ENCODE data around the gene RARS2. TPM values are rescaled to one million over a fixed set of nuclear protein-coding genes. Genes with fewer than 3 reads are reported as not detected.

RARS2 gene
- total and polyA plus RNA-seq, 2 of the 8 experiments (the other 6 are each of a cell fraction or from before 2014, with no cell fraction given) = 10.2 to 40.5 TPM

DNA sequence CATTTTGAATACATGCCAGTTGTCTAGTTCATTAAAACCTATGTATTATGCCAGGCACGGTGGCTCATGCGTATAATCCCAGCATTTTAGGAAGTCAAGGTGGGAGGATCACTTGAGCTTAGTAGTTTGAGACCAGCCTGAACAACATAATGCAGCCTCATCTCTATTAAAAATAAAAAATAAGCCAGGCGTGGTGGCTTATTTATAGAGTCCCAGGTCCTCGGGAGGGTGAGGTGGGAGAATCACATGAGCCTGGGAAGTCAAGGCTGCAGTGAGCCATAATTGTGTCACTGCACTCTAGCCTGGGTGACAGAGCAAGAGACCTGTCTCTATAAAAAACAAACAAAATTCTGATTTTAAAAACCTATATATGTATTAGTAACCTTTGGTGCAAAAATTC is 27.6 kb upstream of the RARS2 start:
- Histone ChIP-seq H3K27me3 (replicated peaks in 1 of 4; ENCODE audit: control insufficient read depth in 3 of 4, extremely low read depth in 1 of 4, insufficient read depth in 3 of 4, low read length in 3 of 4) (no peaks in the 10 kb centered on the region), H3K4me2 (ENCODE audit: insufficient read depth in 1 of 2, low read depth in 2 of 2, low read length in 2 of 2) (no peak overlapping the region), H4K91ac (replicated peaks; ENCODE audit: insufficient read length, low read length) (no peak overlapping the region), H3K9ac (replicated peaks in 1 of 4; ENCODE audit: extremely low read depth in 1 of 4, low read depth in 3 of 4, low read length in 3 of 4) (no peak overlapping the region), H2BK120ac (replicated peaks; ENCODE audit: low read depth, low read length) (no peak overlapping the region), H2BK12ac (ENCODE audit: low read depth, low read length) (no peak overlapping the region), H3K14ac (ENCODE audit: insufficient read length) (no peak overlapping the region), H2BK5ac (ENCODE audit: low read depth, low read length) (no peak overlapping the region), H3K23me2 (ENCODE audit: low read depth, low read length) (no peaks in the 10 kb centered on the region), H4K8ac (ENCODE audit: extremely low read depth, insufficient read depth, low read length) (no peak overlapping the region), H3K79me2 (ENCODE audit: control insufficient read depth in 1 of 2, insufficient read depth in 2 of 2, low read length in 2 of 2) (no peaks in the 10 kb centered on the region), H3K23ac (ENCODE audit: insufficient read length) (no peak overlapping the region), H2BK20ac (ENCODE audit: low read length) (no peak overlapping the region), H3K36me3 (ENCODE audit: control insufficient read depth in 2 of 4, insufficient read depth in 4 of 4, low read length in 3 of 4) (peaks cover 3 to 43% (median 16%) of the 10 kb centered on the region in 4 experiments; a peak in 5 of 8 replicates), H2BK15ac (ENCODE audit: low read length) (no peak overlapping the region), H3K4ac (replicated peaks; ENCODE audit: insufficient read length, low read depth, low read length) (no peak overlapping the region), H4K20me1 (replicated peaks in 1 of 2; ENCODE audit: control insufficient read depth in 1 of 2, insufficient read depth in 2 of 2, low read length in 2 of 2) (no peaks in the 10 kb centered on the region), H4K5ac (ENCODE audit: insufficient read length, low read depth, low read length) (no peak overlapping the region), H3K79me1 (ENCODE audit: low read depth, low read length) (no peaks in the 10 kb centered on the region), H2AK5ac (ENCODE audit: low read depth, low read length) (no peak overlapping the region), H3K18ac (ENCODE audit: extremely low read depth, low read length) (no peak overlapping the region), H3K4me1 (replicated peaks in 1 of 4; ENCODE audit: control insufficient read depth in 3 of 4, insufficient read depth in 4 of 4, low read length in 3 of 4) (no peaks in the 10 kb centered on the region; a peak in 1 of 7 replicates), H2AFZ (ENCODE audit: low read length) (no peak overlapping the region), H3K56ac (replicated peaks; ENCODE audit: insufficient read length, low read depth, low read length) (no peak overlapping the region), H3K4me3 (ENCODE audit: extremely low read depth in 1 of 4, insufficient read depth in 2 of 4, low read depth in 3 of 4, low read length in 4 of 4) (no peak overlapping the region), H3K27ac (ENCODE audit: low read depth, low read length) (no peak overlapping the region), H3K9me3 (ENCODE audit: insufficient read depth in 2 of 2, low read depth in 1 of 2, low read length in 1 of 2) (no peaks in the 10 kb centered on the region)
- ChIA-PET POLR2A (ENCODE audit: partially characterized antibody) (interaction anchor here (1.7 kb wide), 1 partner anchor 11 kb away, joined by 5 read pairs; no protein-coding TSS in a partner anchor), CTCF (ENCODE audit: partially characterized antibody) (interaction anchor here (0.6 to 0.9 kb wide), 2 partner anchors 106 to 224 kb away, joined by 3 read pairs; no protein-coding TSS in a partner anchor)
- no peak for DNase-seq (ENCODE audit: low read depth in 1 of 2, low spot score in 2 of 2)
- no peak for FAIRE-seq
- 97% methylated on average over 4 of the region's 4 CpGs; no CpG with 5 or more reads in 1 of the 2 experiments for WGBS, 2 experiments (ENCODE audit: extremely low coverage in 1 of 2, insufficient coverage in 1 of 2, insufficient read length in 1 of 2, insufficient replicate concordance in 2 of 2, low coverage in 1 of 2, low lambda C conversion rate in 2 of 2, missing lambda C conversion rate in 1 of 2)

All from H1 (cell line).